Neural crest cell (in vitro differentiated cells): ENCODE results near the gene PCBP1. TPM values are rescaled to one million over a fixed set of nuclear protein-coding genes. Genes with fewer than 3 reads are reported as not detected.
"Not testable (repeated sequence)": the region's sequence is repeated elsewhere in the genome, so short reads cannot be mapped to it uniquely, and the experiment has no call there.

ENCODE experiments used
- DNase-seq: peaks from one replicate; pipeline ENCODE4 v3.0.0; 2021; ENCODE audit warnings: low read depth, mixed read lengths, low spot score
- H3K27ac Mint-ChIP-seq: one replicate; pipeline ENCODE4 v1.8.0; 2021; ENCODE audit warnings: mild to moderate bottlenecking, mixed read lengths; ENCODE audit not compliant: unreplicated experiment
- H3K27me3 Mint-ChIP-seq: 2 replicates; pipeline ENCODE4 v1.8.0; 2021; ENCODE audit warnings: low read depth, mild to moderate bottlenecking, mixed read lengths
- H3K36me3 Mint-ChIP-seq: 2 replicates; pipeline ENCODE4 v1.8.0; 2021; ENCODE audit warnings: low read depth, mild to moderate bottlenecking, mixed read lengths
- H3K4me1 Mint-ChIP-seq: 2 replicates; pipeline ENCODE4 v1.8.0; 2021; ENCODE audit warnings: mixed read lengths
- H3K4me3 Mint-ChIP-seq: one replicate; pipeline ENCODE4 v1.8.0; 2021; ENCODE audit warnings: mild to moderate bottlenecking, mixed read lengths
- H3K9me3 Mint-ChIP-seq: 2 replicates; pipeline ENCODE4 v1.8.0; 2021; ENCODE audit warnings: mixed read lengths
- CTCF ChIP-seq: fragments of 200-600 bp; sonication (generic); conservative IDR thresholded peaks from 2 replicates; pipeline ENCODE4 v1.5.0; 2021; ENCODE audit warnings: antibody characterized with exemption, mild to moderate bottlenecking
- total RNA-seq: library from RNA; stranded (reverse); gene quantifications from 2 replicates; pipeline ENCODE4 v1.2.1, GENCODE V29; 2021

Gene PCBP1
- total RNA-seq, 1 donor from 2014 or later, result 365 TPM

- no peak overlapping the region for H3K27ac Mint-ChIP-seq
Measured at GRCh38 chr2:70133491-70134322, 46.4 kb downstream of the PCBP1 start.

DNA sequence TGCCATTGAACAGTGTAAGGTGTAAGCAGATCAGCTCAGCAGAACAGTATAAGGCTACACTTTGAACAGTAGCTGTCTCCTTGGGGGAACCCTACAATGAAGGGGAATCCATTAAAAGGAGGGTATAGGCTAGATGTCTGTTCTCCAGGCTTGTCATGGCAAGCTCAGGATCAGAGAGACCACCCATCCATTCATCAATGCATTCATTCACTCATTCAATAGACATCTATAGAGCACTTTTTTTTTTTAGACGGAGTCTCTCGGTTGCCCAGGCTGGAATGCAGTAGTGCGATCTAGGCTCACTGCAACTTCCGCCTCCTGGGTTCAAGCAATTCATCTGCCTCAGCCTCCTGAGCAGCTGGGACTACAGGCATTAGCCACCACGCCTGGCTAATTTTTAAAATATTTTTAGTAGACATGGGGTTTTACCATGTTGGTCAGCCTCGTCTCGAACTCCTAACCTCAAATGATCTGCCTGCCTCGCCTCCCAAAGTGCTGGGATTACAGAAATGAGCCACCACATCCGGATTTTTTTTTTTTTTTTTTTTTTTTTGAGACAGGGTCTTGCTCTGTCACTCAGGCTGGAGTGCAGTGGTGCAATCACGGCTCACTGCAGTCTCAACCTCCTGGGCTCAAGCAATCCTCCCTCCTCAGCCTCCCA lies 47.2 kb downstream of the PCBP1 start:
- not testable (repeated sequence) for H3K27me3 Mint-ChIP-seq, H3K4me3 Mint-ChIP-seq, H3K9me3 Mint-ChIP-seq, DNase-seq, H3K36me3 Mint-ChIP-seq, H3K27ac Mint-ChIP-seq
- peaks cover 29% of the 10 kb centered on the region for H3K4me1 Mint-ChIP-seq

More at GRCh38 chr2:70133491-70134322, 46.4 kb downstream of the PCBP1 start:
- H3K9me3 Mint-ChIP-seq, result no peaks in the 10 kb centered on the region
- no peaks in the 10 kb centered on the region for H3K36me3 Mint-ChIP-seq
- no peak for TF ChIP-seq CTCF
- DNase-seq, result no peak
- H3K4me1 Mint-ChIP-seq, result peaks cover 29% of the 10 kb centered on the region
- H3K27me3 Mint-ChIP-seq, result no peaks in the 10 kb centered on the region
- no peak overlapping the region for H3K4me3 Mint-ChIP-seq

Other genes starting within 250 kb of the PCBP1 start
- 65.5 and 67.8 TPM in 2 replicates for gene SNRNP27, start 193.5 kb upstream of the PCBP1 start, total RNA-seq
- 4.9 and 6.6 TPM in 2 replicates for gene MXD1, start 172.4 kb upstream of the PCBP1 start, total RNA-seq
- gene ASPRV1, start 125.8 kb upstream of the PCBP1 start, total RNA-seq, result 1.2 and 1.7 TPM in 2 replicates
- 19.5 and 20.7 TPM in 2 replicates for gene C2orf42, start 103.5 kb downstream of the PCBP1 start, total RNA-seq
- gene TIA1, start 161.2 kb downstream of the PCBP1 start, total RNA-seq, result 273 and 287 TPM in 2 replicates
- gene PCYOX1, start 170.7 kb downstream of the PCBP1 start, total RNA-seq, result 64.6 and 70.2 TPM in 2 replicates
- gene SNRPG, start 206.3 kb downstream of the PCBP1 start, total RNA-seq, result 291 and 311 TPM in 2 replicates
- 76.9 and 79.1 TPM in 2 replicates for gene FAM136A, start 214.6 kb downstream of the PCBP1 start, total RNA-seq